ENCODE data around the gene SLC6A4.

DNA sequence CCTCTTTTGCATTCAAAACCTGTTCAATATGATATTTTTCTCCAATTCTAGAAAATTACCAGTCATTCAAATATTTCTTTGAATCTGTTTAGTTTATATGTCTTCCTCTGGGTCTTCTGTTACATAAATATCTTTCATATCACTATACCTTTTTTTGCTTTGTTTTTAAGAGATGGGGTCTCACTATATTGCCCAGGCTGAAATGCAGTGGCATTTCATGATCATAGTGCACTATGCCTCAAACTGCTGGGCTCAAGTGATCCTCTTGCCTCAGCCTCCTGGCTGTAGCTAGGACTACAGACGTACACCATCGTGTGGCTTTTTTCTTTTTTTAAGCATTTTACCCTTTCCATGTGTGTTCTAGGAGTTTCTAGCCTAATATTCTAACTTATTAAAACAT lies 80.1 kb downstream of the SLC6A4 start:
- TF ChIP-seq, protein P1, sequence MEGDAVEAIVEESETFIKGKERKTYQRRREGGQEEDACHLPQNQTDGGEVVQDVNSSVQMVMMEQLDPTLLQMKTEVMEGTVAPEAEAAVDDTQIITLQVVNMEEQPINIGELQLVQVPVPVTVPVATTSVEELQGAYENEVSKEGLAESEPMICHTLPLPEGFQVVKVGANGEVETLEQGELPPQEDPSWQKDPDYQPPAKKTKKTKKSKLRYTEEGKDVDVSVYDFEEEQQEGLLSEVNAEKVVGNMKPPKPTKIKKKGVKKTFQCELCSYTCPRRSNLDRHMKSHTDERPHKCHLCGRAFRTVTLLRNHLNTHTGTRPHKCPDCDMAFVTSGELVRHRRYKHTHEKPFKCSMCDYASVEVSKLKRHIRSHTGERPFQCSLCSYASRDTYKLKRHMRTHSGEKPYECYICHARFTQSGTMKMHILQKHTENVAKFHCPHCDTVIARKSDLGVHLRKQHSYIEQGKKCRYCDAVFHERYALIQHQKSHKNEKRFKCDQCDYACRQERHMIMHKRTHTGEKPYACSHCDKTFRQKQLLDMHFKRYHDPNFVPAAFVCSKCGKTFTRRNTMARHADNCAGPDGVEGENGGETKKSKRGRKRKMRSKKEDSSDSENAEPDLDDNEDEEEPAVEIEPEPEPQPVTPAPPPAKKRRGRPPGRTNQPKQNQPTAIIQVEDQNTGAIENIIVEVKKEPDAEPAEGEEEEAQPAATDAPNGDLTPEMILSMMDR (IDR thresholded peaks at IDR 0.05; ENCODE audit: low read depth, low read length) = no peak
- no peak for TF ChIP-seq POLR2A (IDR thresholded peaks at IDR 0.05; ENCODE audit: extremely low read depth, insufficient read length)
